ENCODE results near the gene PPP2R5C.
"Not testable (repeated sequence)": the region's sequence is repeated elsewhere in the genome, so short reads cannot be mapped to it uniquely, and the experiment has no call there.

DNA sequence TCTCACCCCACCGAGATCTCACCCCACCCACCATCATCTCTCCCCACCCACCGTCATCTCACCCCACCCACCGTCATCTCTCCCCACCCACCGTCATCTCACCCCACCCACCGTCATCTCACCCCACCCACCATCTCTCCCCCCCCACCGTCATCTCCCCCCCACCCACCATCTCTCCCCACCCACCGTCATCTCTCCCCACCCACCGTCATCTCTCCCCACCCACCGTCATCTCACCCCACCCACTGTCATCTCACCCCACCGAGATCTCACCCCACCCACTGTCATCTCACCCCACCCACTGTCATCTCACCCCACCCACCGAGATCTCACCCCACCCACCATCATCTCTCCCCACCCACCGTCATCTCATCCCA lies 49.7 kb upstream of the PPP2R5C start:
- TF ChIP-seq MAX (IDR thresholded peaks at IDR 0.05; ENCODE audit: insufficient read depth, insufficient read length); POLR2A (IDR thresholded peaks at IDR 0.05; ENCODE audit: low read depth, low read length); POLR2AphosphoS5 (IDR thresholded peaks at IDR 0.05; ENCODE audit: insufficient read depth, low read depth, low read length): not testable (repeated sequence)
- TF ChIP-seq, protein P1, sequence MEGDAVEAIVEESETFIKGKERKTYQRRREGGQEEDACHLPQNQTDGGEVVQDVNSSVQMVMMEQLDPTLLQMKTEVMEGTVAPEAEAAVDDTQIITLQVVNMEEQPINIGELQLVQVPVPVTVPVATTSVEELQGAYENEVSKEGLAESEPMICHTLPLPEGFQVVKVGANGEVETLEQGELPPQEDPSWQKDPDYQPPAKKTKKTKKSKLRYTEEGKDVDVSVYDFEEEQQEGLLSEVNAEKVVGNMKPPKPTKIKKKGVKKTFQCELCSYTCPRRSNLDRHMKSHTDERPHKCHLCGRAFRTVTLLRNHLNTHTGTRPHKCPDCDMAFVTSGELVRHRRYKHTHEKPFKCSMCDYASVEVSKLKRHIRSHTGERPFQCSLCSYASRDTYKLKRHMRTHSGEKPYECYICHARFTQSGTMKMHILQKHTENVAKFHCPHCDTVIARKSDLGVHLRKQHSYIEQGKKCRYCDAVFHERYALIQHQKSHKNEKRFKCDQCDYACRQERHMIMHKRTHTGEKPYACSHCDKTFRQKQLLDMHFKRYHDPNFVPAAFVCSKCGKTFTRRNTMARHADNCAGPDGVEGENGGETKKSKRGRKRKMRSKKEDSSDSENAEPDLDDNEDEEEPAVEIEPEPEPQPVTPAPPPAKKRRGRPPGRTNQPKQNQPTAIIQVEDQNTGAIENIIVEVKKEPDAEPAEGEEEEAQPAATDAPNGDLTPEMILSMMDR (IDR thresholded peaks at IDR 0.05; ENCODE audit: extremely low read depth in 1 of 2, insufficient read depth in 1 of 2, low read depth in 1 of 2, low read length in 2 of 2) = not testable (repeated sequence)
